Muscle of leg (tissue), 11 donors: ENCODE data around the gene IL22RA1. TPM values are rescaled to one million over a fixed set of nuclear protein-coding genes. Genes with fewer than 3 reads are reported as not detected.

Source experiments
- DNase-seq: peaks from one replicate; pipeline ENCODE4 v3.0.0; 2013
- H3K27ac ChIP-seq: one replicate; pipeline ENCODE4 v1.5.1; 2013; ENCODE audit warnings: mild to moderate bottlenecking, low read length, control low read depth
- H3K27me3 ChIP-seq: one replicate; pipeline ENCODE4 v1.6.1; 2013; ENCODE audit warnings: low read length; ENCODE audit not compliant: control insufficient read depth, insufficient read depth
- H3K36me3 ChIP-seq: one replicate; pipeline ENCODE4 v1.6.1; 2013; ENCODE audit warnings: low read length; ENCODE audit not compliant: control insufficient read depth, insufficient read depth
- H3K4me1 ChIP-seq: one replicate; pipeline ENCODE4 v1.6.1; 2013; ENCODE audit warnings: low read length; ENCODE audit not compliant: control insufficient read depth, insufficient read depth
- H3K4me3 ChIP-seq: one replicate; pipeline ENCODE4 v1.5.1; 2013; ENCODE audit warnings: low read length, control low read depth
- H3K9me3 ChIP-seq: replicated peaks from 2 replicates; pipeline ENCODE4 v1.6.1; 2013; ENCODE audit warnings: low read depth, low read length; ENCODE audit not compliant: control insufficient read depth
- WGBS: methylation state at CpG from one replicate; pipeline ENCODE4 v1.1.5; 2013; ENCODE audit warnings: missing lambda C conversion rate; ENCODE audit not compliant: insufficient coverage; 5-methylcytosine and 5-hydroxymethylcytosine counted together
- polyA plus RNA-seq, 8 donors: library from polyadenylated mRNA; unstranded; fragments of 120-200 nt; gene quantifications; one replicate each; pipeline versions ENCODE4 v1.2.1 to v1.2.3, GENCODE V29; 2013; ENCODE audit warnings: inconsistent platforms in 1 of 8, low replicate concordance in 1 of 8; ENCODE audit not compliant: insufficient read length in 8 of 8, insufficient read depth in 1 of 8
- total RNA-seq: library from RNA; stranded (reverse); fragments of 120-200 nt; gene quantifications from one replicate; pipeline ENCODE4 v1.2.4, GENCODE V29; 2013

The IL22RA1 gene
- total and polyA plus RNA-seq, 9 donors, result 0.05 to 3.2 (median 0.56) TPM; not detected in 3

GRCh38 chr1:24168245-24168644, 25.3 kb upstream of the IL22RA1 start:
- H3K27ac ChIP-seq, result no peak overlapping the region

GRCh38 chr1:24167008-24167407, 24.1 kb upstream of the IL22RA1 start:
- H3K4me3 ChIP-seq, result no peak overlapping the region
- no peaks in the 10 kb centered on the region for H3K36me3 ChIP-seq
- DNase-seq, result no peak
- no peak overlapping the region for H3K27ac ChIP-seq
- H3K27me3 ChIP-seq, result peaks cover 4% of the 10 kb centered on the region
- H3K9me3 ChIP-seq, result no peaks in the 10 kb centered on the region
- no peaks in the 10 kb centered on the region for H3K4me1 ChIP-seq
- WGBS, result 88% methylated on average over 1 of the region's 4 CpGs

More at GRCh38 chr1:24168245-24168644, 25.3 kb upstream of the IL22RA1 start:
- Histone ChIP-seq H3K4me1 (no peaks in the 10 kb centered on the region), H3K36me3 (no peaks in the 10 kb centered on the region), H3K27me3 (peaks cover 7% of the 10 kb centered on the region), H3K4me3 (no peak overlapping the region), H3K9me3 (no peaks in the 10 kb centered on the region)
- DNase-seq, result no peak
- WGBS, result 86% methylated on average over 2 of the region's 7 CpGs

- WGBS, result 100% methylated on average over 1 of the region's 2 CpGs
- no peak for DNase-seq
- H3K4me3 ChIP-seq, result no peak overlapping the region
- no peak overlapping the region for H3K27ac ChIP-seq
- no peaks in the 10 kb centered on the region for H3K4me1 ChIP-seq
- no peaks in the 10 kb centered on the region for H3K9me3 ChIP-seq
- H3K27me3 ChIP-seq, result peaks cover 4% of the 10 kb centered on the region
- no peaks in the 10 kb centered on the region for H3K36me3 ChIP-seq
These were observed 22.6 kb upstream of the IL22RA1 start for GRCh38 chr1:24165500-24165899.

GRCh38 chr1:24164004-24164403, 21.1 kb upstream of the IL22RA1 start:
- Histone ChIP-seq H3K27ac (no peak overlapping the region), H3K27me3 (no peaks in the 10 kb centered on the region), H3K4me3 (no peak overlapping the region), H3K9me3 (no peaks in the 10 kb centered on the region), H3K4me1 (no peaks in the 10 kb centered on the region), H3K36me3 (no peaks in the 10 kb centered on the region)
- DNase-seq, result no peak
- 100% methylated on average over 1 of the region's 3 CpGs for WGBS

GRCh38 chr1:24162201-24162600, 19.3 kb upstream of the IL22RA1 start:
- peaks cover 2% of the 10 kb centered on the region for H3K27me3 ChIP-seq
- WGBS, result 55% methylated on average over 3 of the region's 5 CpGs
- H3K4me3 ChIP-seq, result no peak overlapping the region
- no peak for DNase-seq
- H3K36me3 ChIP-seq, result no peaks in the 10 kb centered on the region
- no peaks in the 10 kb centered on the region for H3K9me3 ChIP-seq
- no peaks in the 10 kb centered on the region for H3K4me1 ChIP-seq
- no peak overlapping the region for H3K27ac ChIP-seq

- H3K36me3 ChIP-seq, result no peaks in the 10 kb centered on the region
- H3K9me3 ChIP-seq, result no peaks in the 10 kb centered on the region
- no peak overlapping the region for H3K27ac ChIP-seq
- no peak overlapping the region for H3K4me3 ChIP-seq
- no peaks in the 10 kb centered on the region for H3K4me1 ChIP-seq
- 72% methylated on average over 2 of the region's 4 CpGs for WGBS
- H3K27me3 ChIP-seq, result peaks cover 2% of the 10 kb centered on the region
- no peak for DNase-seq
These were observed 18.3 kb upstream of the IL22RA1 start for GRCh38 chr1:24161270-24161669.

- WGBS, result 72% methylated on average over 4 of the region's 5 CpGs
- no peaks in the 10 kb centered on the region for H3K4me1 ChIP-seq
- H3K27me3 ChIP-seq, result peaks cover 2% of the 10 kb centered on the region
- no peaks in the 10 kb centered on the region for H3K9me3 ChIP-seq
- H3K27ac ChIP-seq, result no peak overlapping the region
- no peak for DNase-seq
- no peaks in the 10 kb centered on the region for H3K36me3 ChIP-seq
- H3K4me3 ChIP-seq, result no peak overlapping the region
These were observed 16.4 kb upstream of the IL22RA1 start for GRCh38 chr1:24159366-24159765.

- no peaks in the 10 kb centered on the region for H3K4me1 ChIP-seq
- H3K9me3 ChIP-seq, result no peaks in the 10 kb centered on the region
- DNase-seq, result no peak
- no peak overlapping the region for H3K4me3 ChIP-seq
- 86% methylated on average over 6 of the region's 6 CpGs for WGBS
- H3K27ac ChIP-seq, result no peak overlapping the region
- peaks cover 3% of the 10 kb centered on the region for H3K27me3 ChIP-seq
- H3K36me3 ChIP-seq, result no peaks in the 10 kb centered on the region
These were observed 15.1 kb upstream of the IL22RA1 start for GRCh38 chr1:24157918-24158481.

- Histone ChIP-seq H3K4me3 (no peak overlapping the region), H3K27me3 (peaks cover 11% of the 10 kb centered on the region), H3K9me3 (no peaks in the 10 kb centered on the region), H3K36me3 (no peaks in the 10 kb centered on the region), H3K27ac (no peak overlapping the region), H3K4me1 (no peaks in the 10 kb centered on the region)
- no peak for DNase-seq
- 93% methylated on average over 15 of the region's 18 CpGs for WGBS
These were observed 13.8 kb upstream of the IL22RA1 start for GRCh38 chr1:24156542-24157260.

- H3K9me3 ChIP-seq, result no peaks in the 10 kb centered on the region
- H3K27me3 ChIP-seq, result peaks cover 22% of the 10 kb centered on the region
- no peak overlapping the region for H3K4me3 ChIP-seq
- no peak for DNase-seq
- H3K4me1 ChIP-seq, result peaks cover 5% of the 10 kb centered on the region
- H3K36me3 ChIP-seq, result no peaks in the 10 kb centered on the region
- 57% methylated on average over 7 of the region's 11 CpGs for WGBS
- no peak overlapping the region for H3K27ac ChIP-seq
These were observed 12.3 kb upstream of the IL22RA1 start for GRCh38 chr1:24155011-24155782.
